CD4-positive, alpha-beta T cell treated with Interleukin-4 for 4 hours (primary cell): ENCODE measurements around the gene TBX18.

ENCODE experiments used
- DNase-seq: peaks from one replicate; pipeline ENCODE4 v3.0.0-alpha.2; 2020

TBX18 gene

GRCh38 chr6:84743616-84744015, 20.8 kb downstream of the TBX18 start:
- DNase-seq, result no peak

- DNase-seq, result no peak
These were observed 24.0 kb downstream of the TBX18 start for GRCh38 chr6:84740385-84740784.

GRCh38 chr6:84739866-84740208, 24.6 kb downstream of the TBX18 start:
- no peak for DNase-seq

- no peak for DNase-seq
These were observed 25.2 kb downstream of the TBX18 start for GRCh38 chr6:84738996-84739865.

GRCh38 chr6:84733889-84734288, 30.5 kb downstream of the TBX18 start:
- no peak for DNase-seq

GRCh38 chr6:84731901-84732300, 32.5 kb downstream of the TBX18 start:
- no peak for DNase-seq

- DNase-seq, result no peak
These were observed 33.0 kb downstream of the TBX18 start for GRCh38 chr6:84731401-84731800.

GRCh38 chr6:84728602-84729001, 35.8 kb downstream of the TBX18 start:
- DNase-seq, result no peak

GRCh38 chr6:84719152-84719551, 45.2 kb downstream of the TBX18 start:
- no peak for DNase-seq

- no peak for DNase-seq
These were observed 46.1 kb downstream of the TBX18 start for GRCh38 chr6:84718038-84718955.

GRCh38 chr6:84709121-84709520, 55.3 kb downstream of the TBX18 start:
- no peak for DNase-seq

GRCh38 chr6:84707171-84707570, 57.2 kb downstream of the TBX18 start:
- DNase-seq, result no peak

GRCh38 chr6:84696166-84696565, 68.2 kb downstream of the TBX18 start:
- no peak for DNase-seq

- DNase-seq, result no peak
These were observed 72.3 kb downstream of the TBX18 start for GRCh38 chr6:84691978-84692623.

GRCh38 chr6:84688141-84688873, 76.1 kb downstream of the TBX18 start:
- DNase-seq, result no peak

GRCh38 chr6:84687431-84687830, 77.0 kb downstream of the TBX18 start:
- DNase-seq, result no peak

GRCh38 chr6:84685983-84686584, 78.3 kb downstream of the TBX18 start:
- no peak for DNase-seq

- no peak for DNase-seq
These were observed 82.6 kb downstream of the TBX18 start for GRCh38 chr6:84681693-84682326.

- no peak for DNase-seq
These were observed 88.7 kb downstream of the TBX18 start for GRCh38 chr6:84675651-84676050.

GRCh38 chr6:84674395-84674794, 90.0 kb downstream of the TBX18 start:
- DNase-seq, result no peak

GRCh38 chr6:84671183-84671582, 93.2 kb downstream of the TBX18 start:
- no peak for DNase-seq

GRCh38 chr6:84669945-84670344, 94.5 kb downstream of the TBX18 start:
- DNase-seq, result no peak
